Measurements from ENCODE around the gene TENT4B.
"Not testable (repeated sequence)": the region's sequence is repeated elsewhere in the genome, so short reads cannot be mapped to it uniquely, and the experiment has no call there.

TENT4B gene

GRCh38 chr16:50224286-50224685 lies 71.2 kb downstream of the TENT4B start:
- no peaks in the 10 kb centered on the region for H3K9me3 ChIP-seq (ENCODE audit: control insufficient read depth, insufficient read depth, low read length)
- H3K27me3 ChIP-seq (ENCODE audit: control insufficient read depth, insufficient read depth, low read length), result no peaks in the 10 kb centered on the region
- H3K4me1 ChIP-seq (ENCODE audit: control insufficient read depth, insufficient read depth, low read length), result no peaks in the 10 kb centered on the region
- no peak overlapping the region for H3K4me3 ChIP-seq (ENCODE audit: low read depth, low read length)
- no peak overlapping the region for H3K9ac ChIP-seq (ENCODE audit: low read depth, low read length)
- H3K36me3 ChIP-seq (ENCODE audit: control insufficient read depth, insufficient read depth, low read length), result peaks cover 12% of the 10 kb centered on the region

GRCh38 chr16:50227120-50227519 lies 74.0 kb downstream of the TENT4B start:
- Histone ChIP-seq H3K9me3 (ENCODE audit: control insufficient read depth, insufficient read depth, low read length) (no peaks in the 10 kb centered on the region), H3K4me1 (ENCODE audit: control insufficient read depth, insufficient read depth, low read length) (no peaks in the 10 kb centered on the region), H3K4me3 (ENCODE audit: low read depth, low read length) (no peak overlapping the region), H3K36me3 (ENCODE audit: control insufficient read depth, insufficient read depth, low read length) (peaks cover 12% of the 10 kb centered on the region), H3K27me3 (ENCODE audit: control insufficient read depth, insufficient read depth, low read length) (no peaks in the 10 kb centered on the region), H3K9ac (ENCODE audit: low read depth, low read length) (no peak overlapping the region)

GRCh38 chr16:50227665-50228064 lies 74.6 kb downstream of the TENT4B start:
- H3K4me1 ChIP-seq (ENCODE audit: control insufficient read depth, insufficient read depth, low read length), result no peaks in the 10 kb centered on the region
- H3K4me3 ChIP-seq (ENCODE audit: low read depth, low read length), result no peak overlapping the region
- peaks cover 12% of the 10 kb centered on the region for H3K36me3 ChIP-seq (ENCODE audit: control insufficient read depth, insufficient read depth, low read length)
- no peaks in the 10 kb centered on the region for H3K9me3 ChIP-seq (ENCODE audit: control insufficient read depth, insufficient read depth, low read length)
- H3K9ac ChIP-seq (ENCODE audit: low read depth, low read length), result no peak overlapping the region
- H3K27me3 ChIP-seq (ENCODE audit: control insufficient read depth, insufficient read depth, low read length), result no peaks in the 10 kb centered on the region

GRCh38 chr16:50228364-50228868 lies 75.3 kb downstream of the TENT4B start:
- H3K9ac ChIP-seq (ENCODE audit: low read depth, low read length), result no peak overlapping the region
- H3K36me3 ChIP-seq (ENCODE audit: control insufficient read depth, insufficient read depth, low read length), result peaks cover 12% of the 10 kb centered on the region
- no peaks in the 10 kb centered on the region for H3K4me1 ChIP-seq (ENCODE audit: control insufficient read depth, insufficient read depth, low read length)
- H3K9me3 ChIP-seq (ENCODE audit: control insufficient read depth, insufficient read depth, low read length), result no peaks in the 10 kb centered on the region
- no peak overlapping the region for H3K4me3 ChIP-seq (ENCODE audit: low read depth, low read length)
- no peaks in the 10 kb centered on the region for H3K27me3 ChIP-seq (ENCODE audit: control insufficient read depth, insufficient read depth, low read length)

GRCh38 chr16:50229149-50229726 lies 76.1 kb downstream of the TENT4B start:
- H3K36me3 ChIP-seq (ENCODE audit: control insufficient read depth, insufficient read depth, low read length), result peaks cover 12% of the 10 kb centered on the region
- no peak overlapping the region for H3K4me3 ChIP-seq (ENCODE audit: low read depth, low read length)
- H3K9ac ChIP-seq (ENCODE audit: low read depth, low read length), result no peak overlapping the region
- H3K9me3 ChIP-seq (ENCODE audit: control insufficient read depth, insufficient read depth, low read length), result no peaks in the 10 kb centered on the region
- no peaks in the 10 kb centered on the region for H3K27me3 ChIP-seq (ENCODE audit: control insufficient read depth, insufficient read depth, low read length)
- H3K4me1 ChIP-seq (ENCODE audit: control insufficient read depth, insufficient read depth, low read length), result no peaks in the 10 kb centered on the region

- H3K27me3 ChIP-seq (ENCODE audit: control insufficient read depth, insufficient read depth, low read length), result no peaks in the 10 kb centered on the region
- no peak overlapping the region for H3K9ac ChIP-seq (ENCODE audit: low read depth, low read length)
- H3K4me3 ChIP-seq (ENCODE audit: low read depth, low read length), result no peak overlapping the region
- H3K9me3 ChIP-seq (ENCODE audit: control insufficient read depth, insufficient read depth, low read length), result no peaks in the 10 kb centered on the region
- H3K4me1 ChIP-seq (ENCODE audit: control insufficient read depth, insufficient read depth, low read length), result no peaks in the 10 kb centered on the region
- no peaks in the 10 kb centered on the region for H3K36me3 ChIP-seq (ENCODE audit: control insufficient read depth, insufficient read depth, low read length)
Measured at GRCh38 chr16:50234771-50235556, 81.9 kb downstream of the TENT4B start.

GRCh38 chr16:50235581-50235980 lies 82.5 kb downstream of the TENT4B start:
- Histone ChIP-seq H3K9me3 (ENCODE audit: control insufficient read depth, insufficient read depth, low read length) (no peaks in the 10 kb centered on the region), H3K4me1 (ENCODE audit: control insufficient read depth, insufficient read depth, low read length) (no peaks in the 10 kb centered on the region), H3K27me3 (ENCODE audit: control insufficient read depth, insufficient read depth, low read length) (no peaks in the 10 kb centered on the region), H3K9ac (ENCODE audit: low read depth, low read length) (no peak overlapping the region), H3K4me3 (ENCODE audit: low read depth, low read length) (no peak overlapping the region), H3K36me3 (ENCODE audit: control insufficient read depth, insufficient read depth, low read length) (no peaks in the 10 kb centered on the region)

GRCh38 chr16:50238314-50238713 lies 85.2 kb downstream of the TENT4B start:
- Histone ChIP-seq H3K36me3 (ENCODE audit: control insufficient read depth, insufficient read depth, low read length) (no peaks in the 10 kb centered on the region), H3K4me1 (ENCODE audit: control insufficient read depth, insufficient read depth, low read length) (no peaks in the 10 kb centered on the region), H3K4me3 (ENCODE audit: low read depth, low read length) (no peak overlapping the region), H3K9me3 (ENCODE audit: control insufficient read depth, insufficient read depth, low read length) (no peaks in the 10 kb centered on the region), H3K27me3 (ENCODE audit: control insufficient read depth, insufficient read depth, low read length) (no peaks in the 10 kb centered on the region), H3K9ac (ENCODE audit: low read depth, low read length) (no peak overlapping the region)

- Histone ChIP-seq H3K9me3 (ENCODE audit: control insufficient read depth, insufficient read depth, low read length) (no peaks in the 10 kb centered on the region), H3K9ac (ENCODE audit: low read depth, low read length) (no peak overlapping the region), H3K27me3 (ENCODE audit: control insufficient read depth, insufficient read depth, low read length) (peaks cover under 1% of the 10 kb centered on the region), H3K4me3 (ENCODE audit: low read depth, low read length) (no peak overlapping the region), H3K4me1 (ENCODE audit: control insufficient read depth, insufficient read depth, low read length) (no peaks in the 10 kb centered on the region), H3K36me3 (ENCODE audit: control insufficient read depth, insufficient read depth, low read length) (no peaks in the 10 kb centered on the region)
Measured at GRCh38 chr16:50238868-50239301, 85.8 kb downstream of the TENT4B start.

- not testable (repeated sequence) for H3K9me3 ChIP-seq (ENCODE audit: control insufficient read depth, insufficient read depth, low read length); H3K4me1 ChIP-seq (ENCODE audit: control insufficient read depth, insufficient read depth, low read length); H3K36me3 ChIP-seq (ENCODE audit: control insufficient read depth, insufficient read depth, low read length); H3K27me3 ChIP-seq (ENCODE audit: control insufficient read depth, insufficient read depth, low read length); H3K9ac ChIP-seq (ENCODE audit: low read depth, low read length); H3K4me3 ChIP-seq (ENCODE audit: low read depth, low read length)
Measured at GRCh38 chr16:50243024-50243423, 89.9 kb downstream of the TENT4B start.

- peak overlapping the region; percentile 46 for H3K4me3 ChIP-seq (ENCODE audit: low read depth, low read length)
- H3K36me3 ChIP-seq (ENCODE audit: control insufficient read depth, insufficient read depth, low read length), result no peaks in the 10 kb centered on the region
- H3K9ac ChIP-seq (ENCODE audit: low read depth, low read length), result no peak overlapping the region
- peaks cover 9% of the 10 kb centered on the region for H3K27me3 ChIP-seq (ENCODE audit: control insufficient read depth, insufficient read depth, low read length)
- H3K4me1 ChIP-seq (ENCODE audit: control insufficient read depth, insufficient read depth, low read length), result peaks cover 6% of the 10 kb centered on the region
- no peaks in the 10 kb centered on the region for H3K9me3 ChIP-seq (ENCODE audit: control insufficient read depth, insufficient read depth, low read length)
Measured at GRCh38 chr16:50244140-50244503, 91.0 kb downstream of the TENT4B start.
